CD14-positive monocyte (primary cell): ENCODE results near the gene DTNB. TPM values are rescaled to one million over a fixed set of nuclear protein-coding genes. Genes with fewer than 3 reads are reported as not detected.
A peak's percentile ranks its signal among the peaks of the same experiment; 100 is the strongest.
"Not testable (repeated sequence)": the region's sequence is repeated elsewhere in the genome, so short reads cannot be mapped to it uniquely, and the experiment has no call there.

Experiments
- DNase-seq, 3 donors: peaks; one replicate each; pipeline ENCODE4 v3.0.0-alpha.2; 2011 to 2022
- H2AFZ ChIP-seq: 2 replicates; pipeline ENCODE4 v1.6.0; 2012; ENCODE audit warnings: mild to moderate bottlenecking, low read depth, low read length, inconsistent platforms; ENCODE audit not compliant: insufficient read depth, poor library complexity, severe bottlenecking
- H3K27ac ChIP-seq, 2 donors: 1 replicate in 1 of 2; 2 replicates in 1 of 2; pipeline ENCODE4 v1.5.1; 2012 to 2013; ENCODE audit warnings: low read length in 2 of 2, control low read depth in 1 of 2, inconsistent platforms in 1 of 2, low read depth in 1 of 2, mild to moderate bottlenecking in 1 of 2
- H3K27me3 ChIP-seq, 2 donors: one replicate each; pipeline versions ENCODE4 v1.6.0 to v1.6.1; 2011 to 2013; ENCODE audit warnings: low read length in 2 of 2; ENCODE audit not compliant: control insufficient read depth in 2 of 2, insufficient read depth in 2 of 2
- H3K36me3 ChIP-seq, 2 donors: replicated peaks in 1 of 2; 1 replicate in 1 of 2; 2 replicates in 1 of 2; pipeline versions ENCODE4 v1.5.1 to v1.6.1; 2012 to 2013; ENCODE audit warnings: low read length in 2 of 2, control low read depth in 1 of 2, inconsistent platforms in 1 of 2, mild to moderate bottlenecking in 1 of 2; ENCODE audit not compliant: insufficient read depth in 2 of 2, control insufficient read depth in 1 of 2
- H3K4me1 ChIP-seq, 2 donors: 1 replicate in 1 of 2; 2 replicates in 1 of 2; pipeline versions ENCODE4 v1.5.1 to v1.6.1; 2012 to 2013; ENCODE audit warnings: low read length in 2 of 2, control low read depth in 1 of 2, inconsistent platforms in 1 of 2, mild to moderate bottlenecking in 1 of 2, moderate library complexity in 1 of 2; ENCODE audit not compliant: insufficient read depth in 2 of 2, control insufficient read depth in 1 of 2
- H3K4me2 ChIP-seq: replicated peaks from 2 replicates; pipeline ENCODE3; 2012; ENCODE audit warnings: low read length, moderate library complexity, mild to moderate bottlenecking; ENCODE audit not compliant: poor library complexity, severe bottlenecking; ENCODE audit errors: extremely low read depth
- H3K4me3 ChIP-seq, 3 experiments: fragments of 200-600 bp in 1 of 3; sonication (generic) in 1 of 3; replicated peaks in 1 of 3; 1 replicate in 2 of 3; 2 replicates in 1 of 3; pipeline ENCODE4 v1.5.1; 2011 to 2013; ENCODE audit warnings: low read length in 3 of 3, mild to moderate bottlenecking in 3 of 3, control low read depth in 2 of 3, low read depth in 2 of 3, inconsistent platforms in 1 of 3, moderate library complexity in 1 of 3
- H3K79me2 ChIP-seq: 2 replicates; pipeline ENCODE4 v1.6.0; 2012; ENCODE audit warnings: mild to moderate bottlenecking, control low read depth, inconsistent platforms, low read length, moderate library complexity; ENCODE audit not compliant: insufficient read depth
- H3K9ac ChIP-seq: 2 replicates; pipeline ENCODE4 v1.6.0; 2017; ENCODE audit warnings: low read length, mild to moderate bottlenecking; ENCODE audit not compliant: insufficient read depth, poor library complexity, severe bottlenecking
- H3K9me3 ChIP-seq, 2 donors: replicated peaks in 1 of 2; 1 replicate in 1 of 2; 2 replicates in 1 of 2; pipeline versions ENCODE4 v1.5.1 to v1.6.1; 2012 to 2013; ENCODE audit warnings: low read length in 2 of 2, control low read depth in 1 of 2; ENCODE audit not compliant: control insufficient read depth in 1 of 2, insufficient read depth in 1 of 2
- H4K20me1 ChIP-seq: 2 replicates; pipeline ENCODE4 v1.6.0; 2012; ENCODE audit warnings: mild to moderate bottlenecking, low read length, control low read depth, moderate library complexity; ENCODE audit not compliant: insufficient read depth
- H3K27ac Mint-ChIP-seq, 7 donors: one replicate each; pipeline ENCODE4 v1.8.0; 2020; ENCODE audit warnings: mild to moderate bottlenecking in 7 of 7, mixed read lengths in 7 of 7, moderate library complexity in 6 of 7, inconsistent platforms in 2 of 7
- H3K27me3 Mint-ChIP-seq, 3 donors: one replicate each; pipeline ENCODE4 v1.8.0; 2021 to 2022; ENCODE audit warnings: low read depth in 3 of 3, mild to moderate bottlenecking in 3 of 3, mixed read lengths in 3 of 3, moderate library complexity in 3 of 3, inconsistent platforms in 1 of 3
- H3K36me3 Mint-ChIP-seq, 2 donors: one replicate each; pipeline ENCODE4 v1.8.0; 2020; ENCODE audit warnings: mixed read lengths in 2 of 2, inconsistent platforms in 1 of 2, mild to moderate bottlenecking in 1 of 2
- H3K4me1 Mint-ChIP-seq: one replicate; pipeline ENCODE4 v1.8.0; 2020; ENCODE audit warnings: mild to moderate bottlenecking, mixed read lengths
- H3K4me3 Mint-ChIP-seq, 2 donors: one replicate each; pipeline ENCODE4 v1.8.0; 2020; ENCODE audit warnings: mild to moderate bottlenecking in 2 of 2, mixed read lengths in 2 of 2, moderate library complexity in 1 of 2
- H3K9me3 Mint-ChIP-seq, 7 donors: one replicate each; pipeline ENCODE4 v1.8.0; 2020 to 2022; ENCODE audit warnings: mixed read lengths in 7 of 7, mild to moderate bottlenecking in 6 of 7, moderate library complexity in 6 of 7, inconsistent platforms in 2 of 7
- WGBS: methylation state at CpG from one replicate; pipeline ENCODE4 v1.1.5; 2013; ENCODE audit warnings: missing lambda C conversion rate; ENCODE audit not compliant: insufficient coverage; 5-methylcytosine and 5-hydroxymethylcytosine counted together
- intact Hi-C, 2 donors: fragments of 100-400 bp; cut with micrococcal nuclease; formaldehyde crosslinking; loops; one replicate each; pipeline versions ENCODE4 v1.15.0 to v1.15.1; 2023
- polyA plus RNA-seq, 3 donors: library from polyadenylated mRNA; depleted of rRNA in 1 of 3; unstranded in 2 of 3; stranded (reverse) in 1 of 3; fragments of 300-500 nt in 2 of 3; fragments of >200 nt in 1 of 3; fragmentation: Illumina TruSeq in 2 of 3; gene quantifications; 1 replicate in 2 of 3; 2 replicates in 1 of 3; pipeline ENCODE4 v1.2.3, GENCODE V29; 2012 to 2021
- TF ChIP-seq, protein P1 (sequence below): fragments of 200-600 bp; IDR thresholded peaks from one replicate; pipeline ENCODE4 v1.8.0; 2022; ENCODE audit warnings: antibody characterized with exemption, mild to moderate bottlenecking

The DTNB gene
- polyA plus RNA-seq, 3 donors, result 3.0 to 4.2 (median 3.3) TPM

DNA sequence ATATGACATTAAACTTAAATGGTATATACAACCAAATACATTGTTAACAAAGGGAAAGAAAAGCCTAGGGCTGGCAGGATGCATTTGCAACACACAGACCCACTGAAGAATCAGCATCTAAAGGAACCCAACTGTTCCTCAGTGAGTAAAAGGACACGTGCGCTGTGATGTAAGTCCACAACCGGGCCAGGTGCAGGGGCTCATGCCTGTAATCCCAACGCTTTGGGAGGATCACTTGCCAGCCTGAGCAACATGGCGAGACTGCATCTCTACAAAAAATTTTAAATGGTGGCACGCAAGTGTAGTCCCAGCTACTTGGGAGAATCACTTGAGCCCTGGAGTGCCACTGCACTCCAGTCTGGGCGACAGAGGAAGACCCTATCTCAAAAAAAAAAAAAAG is 3.9 kb downstream of the DTNB start:
- Mint-ChIP-seq H3K4me3 (no peak overlapping the region), H3K27ac (no peak overlapping the region), H3K4me1 (peaks cover 22% of the 10 kb centered on the region), H3K9me3 (peaks cover 0 to 1% (median 0%) of the 10 kb centered on the region in 7 donors), H3K36me3 (peaks cover 0 to 2% of the 10 kb centered on the region in 2 donors), H3K27me3 (peaks cover 1 to 12% (median 7%) of the 10 kb centered on the region in 3 donors)
- Histone ChIP-seq H3K9me3 (no peaks in the 10 kb centered on the region), H3K27me3 (peaks cover 7 to 12% of the 10 kb centered on the region in 2 donors), H4K20me1 (no peaks in the 10 kb centered on the region), H3K4me1 (peaks cover 18 to 21% of the 10 kb centered on the region in 2 donors), H3K79me2 (no peaks in the 10 kb centered on the region), H3K4me3 (no peak overlapping the region), H3K36me3 (no peaks in the 10 kb centered on the region), H3K27ac (no peak overlapping the region), H2AFZ (no peak overlapping the region), H3K4me2 (no peak overlapping the region), H3K9ac (no peak overlapping the region)
- TF ChIP-seq, protein P1, sequence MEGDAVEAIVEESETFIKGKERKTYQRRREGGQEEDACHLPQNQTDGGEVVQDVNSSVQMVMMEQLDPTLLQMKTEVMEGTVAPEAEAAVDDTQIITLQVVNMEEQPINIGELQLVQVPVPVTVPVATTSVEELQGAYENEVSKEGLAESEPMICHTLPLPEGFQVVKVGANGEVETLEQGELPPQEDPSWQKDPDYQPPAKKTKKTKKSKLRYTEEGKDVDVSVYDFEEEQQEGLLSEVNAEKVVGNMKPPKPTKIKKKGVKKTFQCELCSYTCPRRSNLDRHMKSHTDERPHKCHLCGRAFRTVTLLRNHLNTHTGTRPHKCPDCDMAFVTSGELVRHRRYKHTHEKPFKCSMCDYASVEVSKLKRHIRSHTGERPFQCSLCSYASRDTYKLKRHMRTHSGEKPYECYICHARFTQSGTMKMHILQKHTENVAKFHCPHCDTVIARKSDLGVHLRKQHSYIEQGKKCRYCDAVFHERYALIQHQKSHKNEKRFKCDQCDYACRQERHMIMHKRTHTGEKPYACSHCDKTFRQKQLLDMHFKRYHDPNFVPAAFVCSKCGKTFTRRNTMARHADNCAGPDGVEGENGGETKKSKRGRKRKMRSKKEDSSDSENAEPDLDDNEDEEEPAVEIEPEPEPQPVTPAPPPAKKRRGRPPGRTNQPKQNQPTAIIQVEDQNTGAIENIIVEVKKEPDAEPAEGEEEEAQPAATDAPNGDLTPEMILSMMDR, result no peak
- 93% methylated on average over 6 of the region's 7 CpGs for WGBS
- DNase-seq, result no peak
- intact Hi-C loops, result no loop called here

DNA sequence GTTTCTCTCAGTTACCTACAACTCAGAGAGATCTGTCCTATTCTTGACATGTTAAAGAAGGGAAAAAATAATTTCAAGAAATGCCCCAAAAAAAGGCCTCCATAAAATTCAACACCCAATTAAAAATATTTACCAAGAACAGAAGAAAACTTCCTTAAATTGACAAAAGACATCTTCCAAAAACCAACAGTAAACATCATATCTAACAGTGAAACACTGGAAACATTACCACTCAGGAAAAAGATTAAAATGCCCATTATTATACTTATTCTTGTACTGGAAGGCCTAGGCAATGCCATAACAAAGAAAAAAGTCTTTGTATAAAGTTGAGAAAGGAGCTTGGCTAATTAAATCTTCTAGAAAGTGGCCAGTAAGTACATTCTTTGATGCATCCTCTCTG is 7.2 kb downstream of the DTNB start:
- H3K4me1 Mint-ChIP-seq, result peaks cover 6% of the 10 kb centered on the region
- H3K27ac Mint-ChIP-seq, result no peak overlapping the region
- no peaks in the 10 kb centered on the region for H3K9me3 ChIP-seq
- no peaks in the 10 kb centered on the region for H3K9me3 Mint-ChIP-seq
- H3K36me3 Mint-ChIP-seq, result no peaks in the 10 kb centered on the region
- peaks cover 0 to 3% (median 1%) of the 10 kb centered on the region in 3 donors for H3K27me3 Mint-ChIP-seq
- H4K20me1 ChIP-seq, result no peaks in the 10 kb centered on the region
- H3K9ac ChIP-seq, result no peak overlapping the region
- H3K4me1 ChIP-seq, result no peaks in the 10 kb centered on the region
- H3K36me3 ChIP-seq, result no peaks in the 10 kb centered on the region
- no peaks in the 10 kb centered on the region for H3K79me2 ChIP-seq
- intact Hi-C loops, result no loop called here
- TF ChIP-seq, protein P1, result no peak
- H3K4me3 Mint-ChIP-seq, result no peak overlapping the region
- H3K27ac ChIP-seq, result no peak overlapping the region
- no peak overlapping the region for H3K4me3 ChIP-seq
- H2AFZ ChIP-seq, result no peak overlapping the region
- no peak overlapping the region for H3K4me2 ChIP-seq
- H3K27me3 ChIP-seq, result no peaks in the 10 kb centered on the region
- DNase-seq, result no peak

DNA sequence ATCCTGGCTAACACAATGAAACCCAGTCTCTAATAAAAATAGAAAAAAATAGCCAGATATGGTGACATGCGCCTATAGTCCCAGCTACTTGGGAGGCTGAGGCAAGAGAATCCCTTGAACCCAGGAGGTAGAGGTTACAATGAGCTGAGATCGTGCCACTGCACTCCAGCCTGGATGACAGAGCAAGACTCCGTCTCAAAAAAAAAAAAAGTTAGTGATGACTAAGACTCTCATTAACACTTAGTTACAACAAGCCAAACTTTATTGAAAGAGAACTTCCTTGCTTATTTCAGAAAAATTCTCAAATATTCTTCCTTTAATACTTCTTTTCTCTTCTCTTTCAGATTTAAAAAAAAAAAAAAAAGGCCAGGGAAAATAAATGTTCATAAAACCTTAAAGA is 7.9 kb downstream of the DTNB start:
- H4K20me1 ChIP-seq, H3K27me3 ChIP-seq, DNase-seq, H3K36me3 ChIP-seq, H3K9ac ChIP-seq, H3K4me1 Mint-ChIP-seq, H3K27ac ChIP-seq, H2AFZ ChIP-seq, H3K4me1 ChIP-seq, H3K36me3 Mint-ChIP-seq, H3K4me2 ChIP-seq, H3K9me3 Mint-ChIP-seq, H3K9me3 ChIP-seq, H3K27me3 Mint-ChIP-seq, intact Hi-C loops, H3K79me2 ChIP-seq, H3K4me3 Mint-ChIP-seq, H3K4me3 ChIP-seq: not testable (repeated sequence)
- peak overlapping the region in 1 of 7 donors; percentile 43 for H3K27ac Mint-ChIP-seq
- WGBS, result no CpG with 5 or more reads among the region's 3 CpGs
